HG03520 (cell line): ENCODE measurements around the gene HERPUD1.

ENCODE experiments used
- ATAC-seq: cut with Tn5 transposase; IDR thresholded peaks from one replicate; pipeline ENCODE4 v1.9.1; 2021; ENCODE audit warnings: mild to moderate bottlenecking, moderate library complexity; ENCODE audit not compliant: unreplicated experiment

The HERPUD1 gene

DNA sequence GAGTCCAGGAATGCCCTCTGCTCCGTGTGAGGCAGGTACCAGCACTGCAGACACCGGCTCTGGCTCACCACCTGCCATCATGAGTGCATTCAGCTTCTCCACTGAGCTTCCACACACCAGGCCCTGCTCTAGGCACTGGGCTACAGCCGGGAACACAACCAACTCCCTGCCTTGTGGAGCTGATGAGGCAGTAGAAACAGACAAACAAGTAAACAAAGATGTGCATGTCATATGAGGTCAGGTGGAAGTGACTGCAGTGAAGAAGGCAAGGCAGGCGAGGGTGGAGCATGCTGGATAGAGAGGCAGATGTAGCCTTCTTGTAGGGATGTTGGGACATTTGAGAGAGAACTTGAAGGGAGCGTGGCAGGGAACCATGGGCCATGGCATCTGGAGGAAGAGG is 62.4 kb downstream of the HERPUD1 start:
- no peak for ATAC-seq
